Epithelial cell of proximal tubule (primary cell): ENCODE data around the gene VPS16. TPM values are rescaled to one million over a fixed set of nuclear protein-coding genes. Genes with fewer than 3 reads are reported as not detected.
A peak's percentile ranks its signal among the peaks of the same experiment; 100 is the strongest.

Experiments used
- DNase-seq: peaks from one replicate; pipeline ENCODE4 v3.0.0-alpha.2; 2011; ENCODE audit warnings: low read depth
- H3K4me3 ChIP-seq: 2 replicates; pipeline ENCODE4 v1.5.1; 2011; ENCODE audit warnings: low read depth, mild to moderate bottlenecking, low read length
- total RNA-seq: library from RNA; depleted of rRNA; stranded (reverse); fragments of >200 nt; gene quantifications from 2 replicates; pipeline ENCODE4 v1.2.3, GENCODE V29; 2015
- TF ChIP-seq, protein P1 (sequence below): conservative IDR thresholded peaks from 2 replicates; pipeline ENCODE4 v1.5.1; 2012; ENCODE audit warnings: low read depth, mild to moderate bottlenecking, low read length

The VPS16 gene
- total RNA-seq, 1 donor from 2014 or later = 18.1 TPM

DNA sequence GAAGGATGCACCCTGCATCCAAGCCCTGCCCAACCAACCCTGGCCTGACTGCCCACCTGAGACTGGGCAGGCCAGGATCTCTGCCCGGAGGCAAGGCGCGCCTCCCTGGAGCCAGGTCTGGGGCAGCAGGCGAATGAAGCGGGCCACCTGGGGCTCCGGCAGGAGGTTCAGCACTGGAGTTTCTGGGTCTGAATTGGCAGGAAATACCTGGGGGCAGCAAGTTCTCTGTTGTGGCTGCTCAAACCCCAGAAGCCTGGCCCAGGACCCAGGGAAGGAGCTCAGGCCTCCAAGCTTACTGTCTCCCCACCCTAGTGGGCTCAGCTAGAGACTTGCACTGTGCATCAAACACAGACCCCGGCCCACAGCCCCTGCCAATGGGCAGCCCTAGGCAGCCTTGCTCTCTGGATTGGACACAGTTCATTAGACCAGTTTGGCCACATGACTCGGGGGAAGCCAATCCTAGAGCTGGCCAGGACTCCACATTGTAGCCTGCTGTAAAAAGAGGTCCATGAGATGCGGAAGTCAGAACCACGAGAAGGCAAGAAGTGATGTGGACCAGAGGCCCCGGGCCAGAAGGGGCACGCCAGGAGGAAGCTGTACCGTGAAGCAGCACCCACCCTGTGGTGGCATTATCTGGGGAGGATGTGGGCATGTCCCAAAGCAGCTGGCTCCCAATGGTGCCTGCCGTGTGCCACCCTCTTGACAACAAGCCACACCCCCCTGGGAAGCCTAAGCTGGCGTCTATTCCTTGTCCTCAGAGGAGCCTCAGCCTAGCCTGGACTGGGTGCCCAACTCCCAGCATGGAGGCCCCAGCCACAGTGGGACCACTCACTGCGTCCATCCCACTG lies 43.2 kb upstream of the VPS16 start:
- TF ChIP-seq, protein P1, sequence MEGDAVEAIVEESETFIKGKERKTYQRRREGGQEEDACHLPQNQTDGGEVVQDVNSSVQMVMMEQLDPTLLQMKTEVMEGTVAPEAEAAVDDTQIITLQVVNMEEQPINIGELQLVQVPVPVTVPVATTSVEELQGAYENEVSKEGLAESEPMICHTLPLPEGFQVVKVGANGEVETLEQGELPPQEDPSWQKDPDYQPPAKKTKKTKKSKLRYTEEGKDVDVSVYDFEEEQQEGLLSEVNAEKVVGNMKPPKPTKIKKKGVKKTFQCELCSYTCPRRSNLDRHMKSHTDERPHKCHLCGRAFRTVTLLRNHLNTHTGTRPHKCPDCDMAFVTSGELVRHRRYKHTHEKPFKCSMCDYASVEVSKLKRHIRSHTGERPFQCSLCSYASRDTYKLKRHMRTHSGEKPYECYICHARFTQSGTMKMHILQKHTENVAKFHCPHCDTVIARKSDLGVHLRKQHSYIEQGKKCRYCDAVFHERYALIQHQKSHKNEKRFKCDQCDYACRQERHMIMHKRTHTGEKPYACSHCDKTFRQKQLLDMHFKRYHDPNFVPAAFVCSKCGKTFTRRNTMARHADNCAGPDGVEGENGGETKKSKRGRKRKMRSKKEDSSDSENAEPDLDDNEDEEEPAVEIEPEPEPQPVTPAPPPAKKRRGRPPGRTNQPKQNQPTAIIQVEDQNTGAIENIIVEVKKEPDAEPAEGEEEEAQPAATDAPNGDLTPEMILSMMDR = no peak
- no peak overlapping the region for H3K4me3 ChIP-seq

DNA sequence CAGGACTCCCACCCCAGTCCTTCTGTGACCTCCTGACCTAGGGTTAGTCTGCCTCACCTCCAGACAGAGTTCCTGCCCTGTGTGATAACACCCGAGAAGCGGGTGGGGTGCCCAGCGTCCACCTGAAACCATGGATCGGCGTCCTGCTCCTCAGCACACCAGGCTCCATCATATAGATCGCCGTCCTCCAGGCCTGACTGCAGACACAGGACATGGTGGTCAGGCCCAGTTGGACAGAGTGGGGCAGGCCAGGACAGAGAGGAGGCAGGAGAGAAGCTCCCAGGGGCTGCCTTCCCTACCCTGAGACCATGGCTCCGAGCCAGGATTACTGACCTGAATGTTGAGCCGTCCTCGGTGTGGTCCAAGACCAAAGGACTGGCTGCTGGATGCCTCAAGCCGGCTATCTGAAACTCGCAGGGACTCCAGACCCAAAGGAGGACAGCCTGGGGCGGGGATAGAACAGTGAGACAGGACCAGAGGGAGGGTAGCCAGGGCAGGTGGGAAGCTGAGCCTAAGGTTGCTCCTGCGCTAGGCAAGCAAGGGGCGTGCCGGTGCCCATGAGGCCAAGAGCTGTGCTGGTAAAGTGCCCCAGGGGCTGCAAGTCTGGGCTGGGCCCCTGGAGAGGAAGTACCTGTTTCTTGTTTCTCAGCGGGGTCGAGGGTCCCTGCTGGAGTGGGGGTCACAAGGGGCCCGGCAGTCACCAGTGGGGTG lies 42.3 kb upstream of the VPS16 start:
- TF ChIP-seq, protein P1 = no peak
- H3K4me3 ChIP-seq = no peak overlapping the region
- no peak for DNase-seq

More for the DNA sequence above, 43.2 kb upstream of the VPS16 start:
- DNase-seq = no peak

DNA sequence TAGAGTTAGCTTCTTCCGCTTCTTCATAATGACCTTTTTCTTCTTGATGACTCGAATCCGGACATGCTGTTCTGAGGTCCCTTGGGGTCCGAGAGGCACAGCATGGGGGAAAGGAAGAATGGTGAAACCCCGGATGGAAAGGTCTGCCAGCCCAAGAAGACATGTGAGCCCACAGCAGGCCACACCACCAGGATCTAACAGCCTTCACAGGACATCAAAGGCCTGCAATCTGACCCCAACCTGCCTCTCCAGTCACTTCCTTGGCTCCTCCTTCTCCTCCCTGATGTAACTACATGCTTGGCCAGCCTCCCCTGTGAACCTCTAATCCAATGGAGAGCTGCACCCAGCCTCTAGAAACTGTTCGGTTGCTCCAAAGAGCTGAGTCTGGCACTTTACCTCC lies 41.7 kb upstream of the VPS16 start:
- no peak for DNase-seq
- TF ChIP-seq, protein P1 = no peak
- H3K4me3 ChIP-seq = no peak overlapping the region

DNA sequence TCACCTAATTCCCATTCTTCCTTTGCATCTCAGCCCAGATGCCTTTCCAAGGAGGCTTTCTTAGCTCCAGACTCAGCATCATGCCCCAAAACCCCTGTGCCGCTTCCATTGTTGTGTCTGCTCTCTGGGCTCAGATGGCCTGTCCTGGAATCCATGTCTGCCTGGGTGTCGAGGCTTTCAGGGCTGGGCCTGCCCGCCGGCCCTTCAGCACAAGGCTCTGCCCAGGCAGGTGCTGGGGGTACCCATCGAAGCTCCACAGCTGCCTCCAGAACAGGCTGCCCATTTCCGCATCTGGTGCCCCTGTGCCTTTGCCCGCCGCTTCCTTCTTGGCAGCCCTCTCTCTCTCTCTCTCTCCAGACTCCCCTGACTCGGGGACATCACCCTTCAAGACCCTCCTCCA lies 41.3 kb upstream of the VPS16 start:
- no peak overlapping the region for H3K4me3 ChIP-seq
- TF ChIP-seq, protein P1 = no peak
- DNase-seq = no peak

DNA sequence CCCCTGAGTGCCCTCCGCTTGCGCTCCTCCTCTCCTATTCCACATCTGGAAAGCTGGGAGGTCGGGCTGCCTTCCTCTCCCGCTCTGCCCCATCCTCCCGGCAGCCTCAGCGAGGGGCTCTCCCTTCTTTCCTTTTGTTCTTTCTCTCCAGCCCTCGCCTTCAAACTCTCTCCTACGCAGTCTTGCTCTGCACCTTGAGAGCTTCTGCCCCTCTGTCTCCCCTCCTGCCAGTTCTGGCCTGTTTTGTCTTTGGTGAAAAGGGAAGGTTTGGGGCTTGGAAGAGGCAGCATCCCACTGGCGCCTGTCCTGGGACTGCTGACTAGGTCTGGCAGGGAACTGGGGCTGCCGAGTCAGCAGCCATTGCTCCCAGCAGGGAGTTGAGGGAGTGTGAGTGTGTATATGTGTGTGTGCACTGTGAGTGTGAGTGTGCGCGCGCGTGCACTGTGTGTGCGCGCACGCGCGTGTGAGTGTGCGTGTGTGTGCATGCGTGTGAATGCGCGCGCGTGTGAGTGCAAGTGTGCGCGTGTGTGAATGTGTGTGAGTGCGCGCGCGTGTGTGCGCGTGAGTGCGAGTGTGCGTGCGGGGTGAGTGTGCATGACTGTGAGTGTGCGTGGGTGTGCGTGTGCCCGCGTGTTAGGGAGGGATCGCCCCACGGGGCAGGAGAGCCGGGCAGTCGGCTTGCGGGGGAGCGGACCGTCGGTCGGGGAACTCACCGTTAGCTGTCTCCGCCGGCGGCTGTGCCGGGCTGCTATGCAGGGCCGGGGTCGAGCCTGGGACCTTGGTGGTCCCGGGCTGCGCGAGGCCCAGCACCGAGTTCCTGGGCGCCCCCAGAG lies 40.6 kb upstream of the VPS16 start:
- H3K4me3 ChIP-seq = peak overlapping the region; percentile 31
- TF ChIP-seq, protein P1 = no peak
- DNase-seq = no peak

DNA sequence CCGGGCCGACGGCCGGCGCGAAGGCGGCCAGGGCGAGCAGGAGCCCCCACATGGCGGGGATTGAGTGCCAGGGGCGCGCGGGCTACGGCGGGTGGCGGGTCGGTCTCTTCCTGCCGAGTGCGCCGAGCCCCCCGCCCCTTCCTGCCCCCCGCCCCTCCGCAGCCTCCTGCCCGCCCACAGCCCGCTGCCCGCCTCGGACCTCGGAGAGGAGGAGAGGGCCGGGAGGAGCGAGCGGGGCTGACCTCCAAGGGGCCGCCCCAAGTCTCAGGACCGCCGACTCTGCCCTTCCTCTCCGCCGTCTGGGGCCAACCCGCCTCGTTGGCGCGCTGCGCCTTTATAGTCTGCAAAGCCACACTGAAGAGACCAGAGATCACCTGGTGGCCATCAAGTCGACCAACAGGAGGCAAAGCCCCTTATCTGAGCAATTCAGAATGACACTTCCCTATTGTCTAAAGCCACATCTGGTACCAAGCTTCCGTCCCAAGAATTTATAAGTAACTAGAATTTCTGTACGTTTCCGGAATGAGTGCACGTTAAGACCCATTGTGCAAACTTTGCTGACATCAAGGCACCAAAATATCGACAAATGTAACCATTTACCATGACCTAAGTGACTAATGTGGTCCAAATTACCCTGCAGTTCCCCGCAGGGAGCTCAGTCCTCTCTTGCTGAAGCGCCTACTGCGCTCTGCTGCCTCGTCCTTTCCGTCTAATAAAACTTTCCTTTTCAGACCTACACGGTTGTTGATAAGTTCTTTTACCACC lies 39.8 kb upstream of the VPS16 start, which contains the start of gene CPXM1:
TSS of gene CPXM1 (minus strand) at position 107 of the 765 bp plus-strand sequence. CDS start at position 52, 55 bp downstream.
- peak within 1 kb of the TSS; percentile 31 for H3K4me3 ChIP-seq
- DNase-seq = no peak
- TF ChIP-seq, protein P1 = no peak
